H1 (cell line): ENCODE measurements around the gene AOPEP. TPM values are rescaled to one million over a fixed set of nuclear protein-coding genes. Genes with fewer than 3 reads are reported as not detected.
A peak's percentile ranks its signal among the peaks of the same experiment; 100 is the strongest.

Experiments
- CTCF ChIA-PET: fragments of 300-600 bp; sonication (Branson Sonifier 250); formaldehyde crosslinking; loops from one replicate; lab custom pipeline; 2021; ENCODE audit not compliant: partially characterized antibody; lab: Charles Lee
- POLR2A ChIA-PET: fragments of 300-600 bp; sonication (Branson Sonifier 250); formaldehyde crosslinking; loops from one replicate; lab custom pipeline; 2021; ENCODE audit warnings: inconsistent platforms; ENCODE audit not compliant: partially characterized antibody; lab: Charles Lee
- DNase-seq, 2 experiments: peaks; one replicate each; pipeline versions ENCODE4 v3.0.0 to v3.0.0-alpha.2; 2010 to 2022; ENCODE audit warnings: low spot score in 2 of 2, low read depth in 1 of 2, mixed read lengths in 1 of 2
- FAIRE-seq: peaks from 2 replicates; lab custom pipeline; 2011; peaks lifted over from hg19 to GRCh38; lab: Jason Lieb, UNC
- H2AFZ ChIP-seq: 2 replicates; pipeline ENCODE4 v1.8.1; 2012; ENCODE audit warnings: low read length, inconsistent platforms
- H2AK5ac ChIP-seq: 2 replicates; pipeline ENCODE4 v1.6.1; 2013; ENCODE audit warnings: low read depth, low read length
- H2BK120ac ChIP-seq: replicated peaks from 2 replicates; pipeline ENCODE3; 2013; ENCODE audit warnings: low read depth, low read length, inconsistent platforms
- H2BK12ac ChIP-seq: 2 replicates; pipeline ENCODE4 v1.6.1; 2013; ENCODE audit warnings: low read depth, low read length
- H2BK15ac ChIP-seq: 2 replicates; pipeline ENCODE4 v1.6.1; 2013; ENCODE audit warnings: low read length
- H2BK20ac ChIP-seq: 2 replicates; pipeline ENCODE4 v1.6.1; 2013; ENCODE audit warnings: low read length
- H2BK5ac ChIP-seq: 2 replicates; pipeline ENCODE4 v1.6.1; 2013; ENCODE audit warnings: low read depth, low read length
- H3K14ac ChIP-seq: 2 replicates; pipeline ENCODE4 v1.6.1; 2013; ENCODE audit warnings: inconsistent platforms; ENCODE audit not compliant: insufficient read length
- H3K18ac ChIP-seq: 2 replicates; pipeline ENCODE4 v1.6.1; 2013; ENCODE audit warnings: low read length; ENCODE audit errors: extremely low read depth
- H3K23ac ChIP-seq: 2 replicates; pipeline ENCODE4 v1.6.1; 2013; ENCODE audit warnings: inconsistent platforms; ENCODE audit not compliant: insufficient read length
- H3K23me2 ChIP-seq: 2 replicates; pipeline ENCODE4 v1.6.1; 2013; ENCODE audit warnings: low read depth, low read length
- H3K27ac ChIP-seq: 2 replicates; pipeline ENCODE4 v1.6.1; 2011; ENCODE audit warnings: low read depth, low read length, inconsistent platforms
- H3K27me3 ChIP-seq, 4 experiments: replicated peaks in 1 of 4; 1 replicate in 1 of 4; 2 replicates in 3 of 4; pipeline versions ENCODE4 v1.6.1 to v1.8.1; 2011 to 2013; ENCODE audit warnings: low read length in 3 of 4, mild to moderate bottlenecking in 3 of 4, inconsistent platforms in 2 of 4, mixed read lengths in 2 of 4, moderate library complexity in 1 of 4; ENCODE audit not compliant: control insufficient read depth in 3 of 4, insufficient read depth in 3 of 4; ENCODE audit errors: extremely low read depth in 1 of 4
- H3K36me3 ChIP-seq, 4 experiments: 2 replicates each; pipeline versions ENCODE4 v1.6.1 to v1.8.1; 2011 to 2013; ENCODE audit warnings: mild to moderate bottlenecking in 4 of 4, low read length in 3 of 4, moderate library complexity in 2 of 4, control low read depth in 1 of 4, inconsistent platforms in 1 of 4; ENCODE audit not compliant: insufficient read depth in 4 of 4, control insufficient read depth in 2 of 4
- H3K4ac ChIP-seq: replicated peaks from 2 replicates; pipeline ENCODE3; 2013; ENCODE audit warnings: low read length, low read depth, mixed read lengths, inconsistent platforms; ENCODE audit not compliant: insufficient read length
- H3K4me1 ChIP-seq, 4 experiments: replicated peaks in 1 of 4; 1 replicate in 1 of 4; 2 replicates in 3 of 4; pipeline versions ENCODE4 v1.6.1 to v1.8.1; 2011 to 2013; ENCODE audit warnings: low read length in 3 of 4, inconsistent platforms in 2 of 4, mixed read lengths in 1 of 4; ENCODE audit not compliant: insufficient read depth in 4 of 4, control insufficient read depth in 3 of 4
- H3K4me2 ChIP-seq, 2 experiments: 2 replicates each; pipeline versions ENCODE4 v1.6.1 to v1.8.1; 2011 to 2013; ENCODE audit warnings: low read depth in 2 of 2, low read length in 2 of 2, control low read depth in 1 of 2, inconsistent platforms in 1 of 2, mild to moderate bottlenecking in 1 of 2; ENCODE audit not compliant: insufficient read depth in 1 of 2
- H3K4me3 ChIP-seq, 4 experiments: fragments of 200-600, 300-600 bp in 1 of 4; sonication (generic), shearing (Covaris generic), sonication (Bioruptor Twin) in 1 of 4; 2 replicates each; pipeline versions ENCODE4 v1.5.1 to v1.8.1; 2011 to 2016; ENCODE audit warnings: low read length in 4 of 4, low read depth in 3 of 4, control low read depth in 2 of 4, inconsistent platforms in 2 of 4, mild to moderate bottlenecking in 2 of 4, mixed read lengths in 1 of 4, moderate library complexity in 1 of 4; ENCODE audit not compliant: insufficient read depth in 2 of 4; ENCODE audit errors: extremely low read depth in 1 of 4
- H3K56ac ChIP-seq: replicated peaks from 2 replicates; pipeline ENCODE3; 2013; ENCODE audit warnings: low read depth, mild to moderate bottlenecking, mixed read lengths, low read length, inconsistent platforms; ENCODE audit not compliant: insufficient read length
- H3K79me1 ChIP-seq: 2 replicates; pipeline ENCODE4 v1.6.1; 2013; ENCODE audit warnings: low read depth, low read length, control low read depth
- H3K79me2 ChIP-seq, 2 experiments: 2 replicates each; pipeline versions ENCODE4 v1.6.1 to v1.8.1; 2012 to 2013; ENCODE audit warnings: low read length in 2 of 2, mild to moderate bottlenecking in 2 of 2, inconsistent platforms in 1 of 2; ENCODE audit not compliant: insufficient read depth in 2 of 2, control insufficient read depth in 1 of 2
- H3K9ac ChIP-seq, 4 experiments: replicated peaks in 1 of 4; 1 replicate in 1 of 4; 2 replicates in 3 of 4; pipeline versions ENCODE4 v1.6.1 to v1.8.1; 2011 to 2013; ENCODE audit warnings: low read depth in 3 of 4, low read length in 3 of 4, control low read depth in 2 of 4, mild to moderate bottlenecking in 2 of 4, moderate library complexity in 2 of 4, inconsistent platforms in 1 of 4; ENCODE audit errors: extremely low read depth in 1 of 4
- H3K9me3 ChIP-seq, 2 experiments: 2 replicates each; pipeline versions ENCODE4 v1.6.1 to v1.8.1; 2012 to 2013; ENCODE audit warnings: mild to moderate bottlenecking in 2 of 2, moderate library complexity in 2 of 2, control low read depth in 1 of 2, inconsistent platforms in 1 of 2, low read depth in 1 of 2, low read length in 1 of 2, mixed read lengths in 1 of 2; ENCODE audit not compliant: insufficient read depth in 2 of 2
- H4K20me1 ChIP-seq, 2 experiments: replicated peaks in 1 of 2; 2 replicates each; pipeline versions ENCODE3 to v1.8.1; 2011 to 2013; ENCODE audit warnings: inconsistent platforms in 2 of 2, low read length in 2 of 2, mild to moderate bottlenecking in 1 of 2; ENCODE audit not compliant: insufficient read depth in 2 of 2, control insufficient read depth in 1 of 2
- H4K5ac ChIP-seq: 2 replicates; pipeline ENCODE4 v1.6.1; 2013; ENCODE audit warnings: low read length, low read depth, mixed read lengths, inconsistent platforms; ENCODE audit not compliant: insufficient read length
- H4K8ac ChIP-seq: 2 replicates; pipeline ENCODE4 v1.8.0; 2013; ENCODE audit warnings: mild to moderate bottlenecking, moderate library complexity, low read length, inconsistent platforms; ENCODE audit not compliant: insufficient read depth; ENCODE audit errors: extremely low read depth
- H4K91ac ChIP-seq: replicated peaks from 2 replicates; pipeline ENCODE3; 2013; ENCODE audit warnings: low read length, mixed read lengths, inconsistent platforms; ENCODE audit not compliant: insufficient read length
- ATF2 ChIP-seq: IDR thresholded peaks from 2 replicates; pipeline ENCODE4 v1.6.1; 2012; ENCODE audit warnings: low read length, inconsistent platforms
- BACH1 ChIP-seq: IDR thresholded peaks from 2 replicates; pipeline ENCODE4 v1.6.1; 2012; ENCODE audit warnings: low read length, improper control_type of control experiment
- CBX5 ChIP-seq: fragments of 300-800, 300-1000 bp; sonication (generic); IDR thresholded peaks from 2 replicates; pipeline ENCODE4 v1.7.1; 2016; ENCODE audit warnings: antibody characterized with exemption, low read length, low read depth
- HDAC2 ChIP-seq, 2 experiments: fragments of 300-600 bp in 1 of 2; sonication (generic) in 1 of 2; IDR thresholded peaks; 2 replicates each; pipeline ENCODE4 v1.6.1; 2011 to 2012; ENCODE audit warnings: low read depth in 2 of 2, low read length in 2 of 2, mild to moderate bottlenecking in 2 of 2, moderate library complexity in 2 of 2, borderline replicate concordance in 1 of 2, inconsistent platforms in 1 of 2
- SIN3A ChIP-seq, 2 experiments: IDR thresholded peaks in 1 of 2; conservative IDR thresholded peaks in 1 of 2; 2 replicates each; pipeline ENCODE4 v1.6.1; 2011 to 2012; ENCODE audit warnings: low read length in 2 of 2, improper control_type of control experiment in 1 of 2, low read depth in 1 of 2, mild to moderate bottlenecking in 1 of 2
- SIRT6 ChIP-seq: IDR thresholded peaks from one replicate; pipeline ENCODE4 v1.7.1; 2012; ENCODE audit warnings: low read length, inconsistent platforms
- WGBS, 2 experiments: shearing (Covaris generic) in 1 of 2; methylation state at CpG; one replicate each; pipeline versions ENCODE4 v1.1.6 to v1.1.7; 2013 to 2015; ENCODE audit warnings: low lambda C conversion rate in 2 of 2, mixed read lengths in 2 of 2, inconsistent platforms in 1 of 2, low coverage in 1 of 2, missing lambda C conversion rate in 1 of 2; ENCODE audit not compliant: insufficient replicate concordance in 2 of 2, insufficient coverage in 1 of 2, insufficient read length in 1 of 2; ENCODE audit errors: extremely low coverage in 1 of 2, missing lambda C conversion rate in 1 of 2; 5-methylcytosine and 5-hydroxymethylcytosine counted together
- polyA plus RNA-seq, 7 experiments: library from polyadenylated mRNA; depleted of rRNA in 3 of 7; stranded (reverse) in 5 of 7; unstranded in 2 of 7; fragments of >200 nt in 5 of 7; fragments of 200-250 nt in 2 of 7; gene quantifications; 1 replicate in 5 of 7; 2 replicates in 1 of 7; 4 replicates in 1 of 7; pipeline versions ENCODE4 v1.2.1 to v1.2.3, GENCODE V29; 2011 to 2013; ENCODE audit warnings: missing spikeins in 2 of 7, mixed read lengths in 2 of 7
- total RNA-seq: library from RNA; stranded (reverse); fragmentation: NEBNext Ultra II Directional; extraction: Animal tissue kit (Norgen Biotek cat#: 25700); gene quantifications from 2 replicates; pipeline ENCODE4 v1.2.1, GENCODE V29; 2021

The AOPEP gene
- total and polyA plus RNA-seq, 2 of the 8 experiments (the other 6 are each of a cell fraction or from before 2014, with no cell fraction given): 6.1 to 14.3 TPM

- Histone ChIP-seq H2BK120ac (no peak overlapping the region), H3K56ac (no peak overlapping the region), H3K23me2 (no peaks in the 10 kb centered on the region), H4K20me1 (no peaks in the 10 kb centered on the region), H3K18ac (no peak overlapping the region), H3K4me3 (no peak overlapping the region), H3K23ac (no peak overlapping the region), H3K14ac (no peak overlapping the region), H3K4ac (no peak overlapping the region), H3K79me1 (no peaks in the 10 kb centered on the region), H3K9ac (no peak overlapping the region), H2AFZ (no peak overlapping the region)
- CTCF ChIA-PET: interaction anchor here (0.6 to 1.1 kb wide), 4 partner anchors 14 to 1144 kb away, joined by 3 to 6 read pairs (median 3); no protein-coding TSS in a partner anchor
- TF ChIP-seq SIRT6: no peak
- TF ChIP-seq ATF2: no peak
- no peak for TF ChIP-seq BACH1
- no peak for TF ChIP-seq SIN3A (conservative IDR thresholded peaks at IDR 0.05 in 1 of 2, IDR thresholded peaks at IDR 0.05 in 1 of 2; ENCODE audit: low read depth in 1 of 2, low read length in 2 of 2)
- TF ChIP-seq HDAC2 (IDR thresholded peaks at IDR 0.05; ENCODE audit: borderline replicate concordance in 1 of 2, low read depth in 2 of 2, low read length in 2 of 2): no peak
- no peak for TF ChIP-seq CBX5
- TF ChIP-seq, all 59 proteins: peak for 0
- Histone ChIP-seq H3K27ac (no peak overlapping the region), H2BK5ac (no peak overlapping the region), H2BK20ac (no peak overlapping the region), H3K9me3 (no peaks in the 10 kb centered on the region), H2BK12ac (no peak overlapping the region), H4K91ac (no peak overlapping the region), H3K27me3 (no peaks in the 10 kb centered on the region), H4K8ac (no peak overlapping the region), H3K79me2 (no peaks in the 10 kb centered on the region), H3K36me3 (no peaks in the 10 kb centered on the region), H3K4me2 (no peak overlapping the region), H4K5ac (no peak overlapping the region), H3K4me1 (peaks cover 0 to 2% (median 0%) of the 10 kb centered on the region in 4 experiments; a peak in 2 of 7 replicates), H2BK15ac (no peak overlapping the region), H2AK5ac (no peak overlapping the region)
- POLR2A ChIA-PET: interaction anchor here (0.6 kb wide), 2 partner anchors 34 to 56 kb away, joined by 3 to 4 read pairs; no protein-coding TSS in a partner anchor
- FAIRE-seq (no peak), DNase-seq (peak in 1 of 2 experiments; percentile 6)
- 95% methylated on average over 1 of the region's 1 CpG; no CpG with 5 or more reads in 1 of the 2 experiments for WGBS, 2 experiments
These were observed 154.5 kb downstream of the AOPEP start for GRCh38 chr9:94881023-94881422.
